HG03064 (cell line): ENCODE measurements around the gene CHMP5.

Experiments
- ATAC-seq: cut with Tn5 transposase; IDR thresholded peaks from one replicate; pipeline ENCODE4 v1.9.1; 2021; ENCODE audit warnings: low read depth; ENCODE audit not compliant: unreplicated experiment

The CHMP5 gene

GRCh38 chr9:33273266-33273971 lies 8.6 kb downstream of the CHMP5 start:
- ATAC-seq: no peak

DNA sequence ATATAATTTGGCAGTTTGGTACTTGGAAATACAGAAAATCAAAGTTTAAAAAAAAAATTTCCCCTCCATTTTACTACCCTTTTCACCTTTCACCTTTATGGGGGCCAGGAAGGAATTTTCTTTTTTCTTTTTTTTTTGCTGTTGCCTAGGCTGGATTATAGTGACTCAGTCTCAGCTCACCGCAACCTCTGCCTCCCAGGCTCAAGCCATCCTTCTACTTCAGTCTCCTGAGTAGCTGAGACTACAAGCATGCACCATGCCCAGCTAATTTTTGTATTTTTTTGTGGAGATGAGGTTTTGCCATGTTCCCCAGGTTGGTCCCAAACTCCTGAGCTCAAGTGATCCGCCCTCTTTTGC lies 9.1 kb downstream of the CHMP5 start:
- ATAC-seq: no peak

DNA sequence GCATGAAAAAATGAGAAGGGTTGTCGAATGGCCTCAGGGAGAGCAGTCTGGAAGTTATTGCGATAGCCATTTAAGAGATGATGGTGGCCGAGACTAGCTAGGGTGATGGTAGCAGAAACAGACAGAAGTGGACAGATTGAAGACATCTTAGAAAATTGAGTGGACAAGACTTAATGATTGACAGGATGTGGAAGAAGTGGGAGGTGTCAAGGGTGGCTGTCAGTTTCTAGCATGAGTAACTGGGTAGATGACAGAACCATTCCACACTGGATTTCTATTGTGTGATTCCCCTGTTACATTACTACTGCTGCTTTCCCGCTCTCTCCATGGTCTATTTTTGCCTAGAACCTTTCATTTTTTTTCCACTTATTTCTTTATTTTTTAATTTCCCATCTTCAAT lies 12.6 kb downstream of the CHMP5 start:
- no peak for ATAC-seq

DNA sequence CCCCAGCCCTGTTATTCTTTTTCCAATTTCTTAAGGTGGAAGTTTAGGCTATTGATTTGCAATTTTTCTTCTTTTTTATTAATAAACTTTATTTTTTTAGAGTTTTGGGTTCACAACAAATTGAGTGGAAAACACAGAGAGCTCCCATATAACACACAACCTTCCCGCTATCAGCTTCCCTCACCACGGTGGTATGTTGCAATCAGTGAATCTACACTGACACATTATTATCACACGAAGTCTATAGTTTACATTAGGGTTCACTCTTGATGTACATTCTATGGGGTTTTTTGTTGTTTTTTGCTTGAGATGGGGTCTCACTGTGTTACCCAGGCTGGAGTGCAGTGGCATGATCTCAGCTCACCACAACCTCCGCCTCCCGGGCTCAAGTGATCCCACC lies 20.7 kb downstream of the CHMP5 start:
- no peak for ATAC-seq

DNA sequence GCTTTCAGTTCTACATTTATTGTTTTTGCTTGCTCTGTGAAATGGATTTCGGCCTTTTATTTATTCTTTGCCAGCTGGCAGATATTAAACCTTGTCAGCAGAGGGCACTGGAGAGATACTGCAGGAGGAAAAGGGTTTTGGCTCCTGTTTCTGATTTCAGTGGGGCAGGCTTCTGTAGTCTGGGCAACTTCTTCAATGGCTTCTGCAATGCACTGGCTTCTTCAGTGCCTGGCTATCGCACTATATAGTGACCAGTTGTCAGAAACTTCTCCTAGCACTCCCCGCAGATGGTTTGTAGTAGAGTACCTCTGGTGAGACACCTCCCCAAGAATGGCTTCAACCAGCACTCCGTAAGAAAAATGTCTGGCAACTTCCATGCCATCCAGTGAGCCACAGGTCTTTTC lies 22.2 kb downstream of the CHMP5 start:
- ATAC-seq: no peak

- ATAC-seq: no peak
These were observed 23.4 kb downstream of the CHMP5 start for GRCh38 chr9:33288235-33288634.

DNA sequence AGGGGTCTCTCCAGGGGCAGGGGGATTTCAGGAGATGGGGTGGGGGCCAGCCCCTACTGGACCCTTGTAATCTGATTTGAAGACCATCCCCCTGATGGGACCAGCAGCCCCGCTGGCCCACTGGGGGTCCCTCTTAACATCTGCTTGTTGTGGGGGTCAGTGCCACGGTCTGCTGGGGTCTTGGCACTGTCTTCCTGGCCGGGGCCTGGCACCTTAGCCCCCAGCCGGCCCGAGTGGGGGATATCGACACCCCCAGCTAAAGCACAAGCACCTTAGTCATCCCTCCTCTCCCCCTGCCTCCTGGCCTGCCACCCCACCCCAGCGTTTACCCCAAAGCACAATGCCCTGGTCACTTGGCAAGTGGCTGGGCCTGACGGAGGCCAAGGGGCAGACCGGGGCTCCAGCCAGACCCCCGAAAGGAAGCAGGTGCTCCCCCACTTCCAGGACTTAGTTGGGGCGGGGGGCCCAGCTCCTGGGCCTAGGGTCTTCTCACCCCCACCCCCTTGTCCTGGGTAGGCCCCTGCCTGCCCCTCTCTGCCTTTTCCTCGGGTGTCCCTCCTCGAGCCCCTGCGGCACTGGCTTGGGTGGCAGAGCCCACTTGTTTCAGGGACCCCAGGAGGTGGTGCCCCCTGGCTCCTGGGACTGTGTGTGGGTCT lies 24.1 kb downstream of the CHMP5 start:
- ATAC-seq: no peak

GRCh38 chr9:33289496-33289895 lies 24.6 kb downstream of the CHMP5 start:
- ATAC-seq: no peak

DNA sequence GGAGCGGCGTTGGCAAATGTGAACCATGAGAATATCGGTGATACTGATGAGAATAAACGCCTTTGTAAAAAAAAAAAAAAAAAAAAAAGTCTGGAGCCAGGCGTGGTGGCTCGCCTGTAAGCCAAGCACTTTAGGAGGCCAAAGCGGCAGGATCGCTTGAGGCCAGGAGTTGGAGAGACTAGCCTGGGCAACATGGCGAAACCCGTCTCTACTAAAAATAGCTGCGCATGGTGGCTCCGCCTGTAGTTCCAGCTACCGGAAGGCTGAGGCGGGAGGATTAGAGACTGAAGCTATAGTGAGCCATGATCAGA lies 25.0 kb downstream of the CHMP5 start:
- ATAC-seq: peak; percentile 18

DNA sequence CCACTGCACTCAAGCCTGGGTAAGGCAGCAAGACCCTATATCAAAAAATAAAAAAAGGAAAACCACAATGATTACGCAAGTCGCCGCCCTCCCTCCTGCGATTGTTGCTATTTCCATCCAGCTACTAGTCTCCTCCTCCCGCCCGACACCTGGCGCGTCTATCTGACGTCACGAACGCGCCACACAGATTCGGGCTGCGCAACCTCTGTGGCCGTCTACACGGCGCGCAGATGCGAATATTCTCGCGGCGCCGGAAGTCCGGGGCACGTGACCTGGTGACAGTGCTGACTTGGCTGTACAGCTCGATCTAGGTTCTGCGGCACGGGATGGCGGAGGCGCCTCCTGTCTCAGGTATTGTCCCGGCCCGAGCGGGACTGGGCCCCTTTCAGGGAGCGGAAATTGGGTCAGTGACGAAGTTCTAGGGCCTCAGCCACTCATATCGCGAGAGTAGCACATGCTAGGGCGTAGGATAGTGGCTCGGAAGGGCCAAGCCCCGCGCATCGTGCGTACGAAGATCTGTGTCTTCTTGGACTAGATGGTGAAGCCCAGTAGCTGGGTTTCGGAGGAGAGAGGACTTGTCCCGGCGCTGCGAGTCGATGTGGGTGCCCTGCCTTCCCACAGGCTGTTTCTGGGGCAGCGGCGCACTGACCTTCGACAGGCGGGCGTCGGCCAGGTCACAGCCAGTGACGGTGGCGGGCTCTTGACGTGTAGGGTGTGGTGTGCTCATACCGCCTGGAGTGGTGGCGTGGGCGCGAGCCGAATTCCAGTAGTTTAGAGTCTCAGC lies 25.6 kb downstream of the CHMP5 start, which contains the start of gene NFX1:
Gene NFX1, plus strand, starts transcription at position 270 of the 784 bp plus-strand sequence. Its CDS starts 57 bp downstream, at position 327.
- ATAC-seq: peak; percentile 85

DNA sequence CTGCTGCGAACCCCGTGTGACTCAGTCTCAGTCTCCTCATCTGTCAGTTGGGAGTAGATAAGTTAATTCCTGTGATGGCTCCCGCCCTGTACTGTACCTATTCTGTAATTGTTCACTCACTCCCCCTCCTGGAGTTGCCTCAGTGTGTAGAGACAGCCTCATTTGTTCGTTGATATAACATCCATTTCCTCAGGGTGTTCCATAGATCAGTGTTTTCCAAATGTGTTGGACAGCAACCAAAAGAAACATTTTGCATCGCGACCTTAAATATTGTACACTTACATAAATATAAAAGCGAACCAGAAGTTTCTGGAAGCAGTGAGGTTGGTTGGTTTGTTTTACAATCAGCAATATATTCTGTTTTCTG lies 26.2 kb downstream of the CHMP5 start:
- ATAC-seq: no peak

- no peak for ATAC-seq
These were observed 27.1 kb downstream of the CHMP5 start for GRCh38 chr9:33291901-33292300.

GRCh38 chr9:33293782-33294181 lies 28.9 kb downstream of the CHMP5 start:
- no peak for ATAC-seq

GRCh38 chr9:33294670-33295432 lies 30.0 kb downstream of the CHMP5 start:
- no peak for ATAC-seq

- ATAC-seq: no peak
These were observed 30.7 kb downstream of the CHMP5 start for GRCh38 chr9:33295571-33295970.

DNA sequence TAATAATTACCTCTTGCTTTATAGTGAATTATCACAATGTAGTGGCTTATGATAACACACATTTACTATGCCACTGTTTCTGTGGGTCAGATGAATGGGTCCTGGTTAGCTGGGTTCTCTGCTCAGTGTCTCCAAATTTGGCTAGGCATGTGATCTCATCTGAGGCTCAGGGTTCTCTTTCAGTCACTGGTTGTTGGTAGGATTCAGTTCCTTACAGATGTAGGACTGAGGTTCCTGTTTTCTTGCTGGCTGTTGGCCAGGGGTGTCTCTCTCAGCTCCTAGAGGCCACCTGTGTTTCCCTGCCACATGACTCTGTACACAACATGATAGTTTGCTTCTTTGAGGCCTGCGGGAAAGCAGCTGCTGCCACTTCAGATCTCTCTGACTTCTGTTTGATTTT lies 32.6 kb downstream of the CHMP5 start:
- ATAC-seq: peak; percentile 87

- no peak for ATAC-seq
These were observed 35.7 kb downstream of the CHMP5 start for GRCh38 chr9:33300546-33300945.

GRCh38 chr9:33304362-33304761 lies 39.5 kb downstream of the CHMP5 start:
- no peak for ATAC-seq

DNA sequence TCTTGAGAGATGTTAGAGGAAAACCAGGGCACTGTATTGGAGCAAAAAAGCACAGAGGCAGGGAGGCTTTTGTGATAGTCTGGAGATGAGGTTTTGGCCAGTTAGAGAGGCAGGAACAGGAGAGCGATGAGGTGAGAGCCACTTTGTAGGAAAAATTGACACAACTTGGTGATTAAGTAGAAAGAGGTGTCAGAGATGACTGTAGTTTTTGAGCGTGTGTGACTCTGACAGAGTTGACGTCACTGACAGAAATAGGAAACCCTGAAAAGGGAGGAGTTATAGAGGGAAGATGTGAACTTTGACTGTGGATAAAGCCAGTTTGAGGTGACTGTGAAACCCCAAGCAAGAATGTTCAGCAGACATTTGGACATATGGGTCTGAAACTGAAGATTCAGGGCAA lies 41.2 kb downstream of the CHMP5 start:
- no peak for ATAC-seq

- no peak for ATAC-seq
These were observed 42.2 kb downstream of the CHMP5 start for GRCh38 chr9:33307067-33307466.

- no peak for ATAC-seq
These were observed 45.1 kb downstream of the CHMP5 start for GRCh38 chr9:33309903-33310302.
